NB4 (cell line): ENCODE data around the gene MNAT1.
A peak's percentile ranks its signal among the peaks of the same experiment; 100 is the strongest.

ENCODE experiments used
- DNase-seq: peaks from one replicate; pipeline ENCODE4 v3.0.0; 2010; ENCODE audit warnings: low read depth
- H3K4me3 ChIP-seq: one replicate; pipeline ENCODE4 v1.5.1; 2011; ENCODE audit warnings: mild to moderate bottlenecking, low read depth, low read length, moderate library complexity
- MYC ChIP-seq: IDR thresholded peaks from 2 replicates; pipeline ENCODE4 v1.6.1; 2011; ENCODE audit warnings: low read depth, low read length
- POLR2A ChIP-seq: IDR thresholded peaks from 2 replicates; pipeline ENCODE4 v1.6.1; 2011; ENCODE audit warnings: mild to moderate bottlenecking; ENCODE audit not compliant: insufficient read length; ENCODE audit errors: extremely low read depth
- TF ChIP-seq, protein P1 (sequence below): IDR thresholded peaks from one replicate; pipeline ENCODE4 v1.5.1; 2012; ENCODE audit warnings: low read depth, low read length
- TF ChIP-seq, protein P2 (sequence below): IDR thresholded peaks from 2 replicates; pipeline ENCODE4 v1.6.1; 2011; ENCODE audit warnings: low read depth, low read length

Gene MNAT1

DNA sequence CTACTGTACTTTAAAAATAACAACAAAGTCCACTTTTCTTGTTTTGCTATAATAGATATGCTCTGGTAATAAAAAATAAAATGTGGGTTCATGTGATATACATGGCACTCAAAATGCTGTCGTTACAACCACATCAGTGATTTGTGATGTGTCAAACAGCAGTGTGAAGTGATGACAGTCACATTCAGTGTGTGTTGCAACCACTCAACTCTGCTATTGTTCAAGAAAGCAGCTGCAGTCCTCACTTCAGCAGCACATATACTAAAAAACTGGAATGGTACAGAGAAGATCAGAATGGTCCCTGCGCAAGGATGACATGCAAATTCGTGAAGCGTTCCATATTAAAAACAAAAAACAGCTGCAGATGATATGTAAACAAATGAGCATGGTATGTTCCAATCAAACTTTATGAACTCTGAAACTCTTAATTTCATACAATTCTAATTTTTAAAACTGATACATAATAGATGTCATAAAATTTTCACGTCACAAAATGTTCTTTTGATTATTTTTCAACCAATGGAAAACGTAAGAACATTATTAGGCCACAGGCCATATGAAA lies 239.6 kb downstream of the MNAT1 start:
- TF ChIP-seq, protein P1, sequence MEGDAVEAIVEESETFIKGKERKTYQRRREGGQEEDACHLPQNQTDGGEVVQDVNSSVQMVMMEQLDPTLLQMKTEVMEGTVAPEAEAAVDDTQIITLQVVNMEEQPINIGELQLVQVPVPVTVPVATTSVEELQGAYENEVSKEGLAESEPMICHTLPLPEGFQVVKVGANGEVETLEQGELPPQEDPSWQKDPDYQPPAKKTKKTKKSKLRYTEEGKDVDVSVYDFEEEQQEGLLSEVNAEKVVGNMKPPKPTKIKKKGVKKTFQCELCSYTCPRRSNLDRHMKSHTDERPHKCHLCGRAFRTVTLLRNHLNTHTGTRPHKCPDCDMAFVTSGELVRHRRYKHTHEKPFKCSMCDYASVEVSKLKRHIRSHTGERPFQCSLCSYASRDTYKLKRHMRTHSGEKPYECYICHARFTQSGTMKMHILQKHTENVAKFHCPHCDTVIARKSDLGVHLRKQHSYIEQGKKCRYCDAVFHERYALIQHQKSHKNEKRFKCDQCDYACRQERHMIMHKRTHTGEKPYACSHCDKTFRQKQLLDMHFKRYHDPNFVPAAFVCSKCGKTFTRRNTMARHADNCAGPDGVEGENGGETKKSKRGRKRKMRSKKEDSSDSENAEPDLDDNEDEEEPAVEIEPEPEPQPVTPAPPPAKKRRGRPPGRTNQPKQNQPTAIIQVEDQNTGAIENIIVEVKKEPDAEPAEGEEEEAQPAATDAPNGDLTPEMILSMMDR, result no peak
- TF ChIP-seq, protein P2, sequence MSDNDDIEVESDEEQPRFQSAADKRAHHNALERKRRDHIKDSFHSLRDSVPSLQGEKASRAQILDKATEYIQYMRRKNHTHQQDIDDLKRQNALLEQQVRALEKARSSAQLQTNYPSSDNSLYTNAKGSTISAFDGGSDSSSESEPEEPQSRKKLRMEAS, result no peak
- TF ChIP-seq MYC (no peak), POLR2A (no peak)
- DNase-seq, result peak; percentile 9
- H3K4me3 ChIP-seq, result no peak overlapping the region

DNA sequence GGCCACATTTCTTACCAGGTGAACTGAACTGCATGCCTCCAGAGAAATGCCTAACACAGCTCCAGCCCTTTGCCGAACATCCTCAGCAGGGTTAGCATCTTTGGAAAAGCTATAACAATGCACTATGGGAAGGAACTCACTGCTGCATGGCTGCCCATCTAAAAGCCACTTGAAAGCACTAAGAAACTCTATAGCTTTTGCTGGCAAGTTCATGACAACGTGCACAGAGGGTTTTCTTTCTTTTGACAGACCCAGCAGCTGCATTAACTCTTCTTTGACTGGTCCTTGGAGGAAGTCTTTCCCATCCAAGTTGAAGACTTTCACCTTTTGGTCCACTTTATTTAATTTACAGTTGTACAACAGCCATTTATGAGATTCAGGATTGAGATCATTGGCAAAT lies 241.0 kb downstream of the MNAT1 start:
- no peak for DNase-seq
- TF ChIP-seq MYC (no peak), POLR2A (no peak)
- TF ChIP-seq, protein P2, result no peak
- TF ChIP-seq, protein P1, result no peak
- no peak overlapping the region for H3K4me3 ChIP-seq

DNA sequence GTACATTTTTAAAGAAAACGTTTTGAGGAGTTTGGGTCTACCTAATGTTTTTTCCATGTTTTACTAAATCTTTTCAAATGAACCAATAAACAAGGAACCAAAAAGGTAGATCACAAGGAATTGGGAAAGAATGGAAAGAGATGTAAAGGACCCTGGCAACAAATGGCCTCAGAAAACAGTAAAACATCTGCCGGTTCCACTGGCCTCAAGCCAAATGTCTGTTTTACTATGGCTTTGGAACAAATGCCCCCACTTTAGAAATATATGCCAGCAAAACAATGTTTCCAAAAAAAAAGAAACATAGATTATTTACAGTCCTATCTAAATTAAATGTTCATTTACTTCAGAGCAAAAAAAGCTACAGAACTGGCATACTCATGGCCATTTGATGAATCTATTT lies 243.3 kb downstream of the MNAT1 start:
- H3K4me3 ChIP-seq, result peak overlapping the region; percentile 30
- no peak for DNase-seq
- TF ChIP-seq, protein P2, result no peak
- TF ChIP-seq POLR2A (no peak), MYC (no peak)
- TF ChIP-seq, protein P1, result no peak

DNA sequence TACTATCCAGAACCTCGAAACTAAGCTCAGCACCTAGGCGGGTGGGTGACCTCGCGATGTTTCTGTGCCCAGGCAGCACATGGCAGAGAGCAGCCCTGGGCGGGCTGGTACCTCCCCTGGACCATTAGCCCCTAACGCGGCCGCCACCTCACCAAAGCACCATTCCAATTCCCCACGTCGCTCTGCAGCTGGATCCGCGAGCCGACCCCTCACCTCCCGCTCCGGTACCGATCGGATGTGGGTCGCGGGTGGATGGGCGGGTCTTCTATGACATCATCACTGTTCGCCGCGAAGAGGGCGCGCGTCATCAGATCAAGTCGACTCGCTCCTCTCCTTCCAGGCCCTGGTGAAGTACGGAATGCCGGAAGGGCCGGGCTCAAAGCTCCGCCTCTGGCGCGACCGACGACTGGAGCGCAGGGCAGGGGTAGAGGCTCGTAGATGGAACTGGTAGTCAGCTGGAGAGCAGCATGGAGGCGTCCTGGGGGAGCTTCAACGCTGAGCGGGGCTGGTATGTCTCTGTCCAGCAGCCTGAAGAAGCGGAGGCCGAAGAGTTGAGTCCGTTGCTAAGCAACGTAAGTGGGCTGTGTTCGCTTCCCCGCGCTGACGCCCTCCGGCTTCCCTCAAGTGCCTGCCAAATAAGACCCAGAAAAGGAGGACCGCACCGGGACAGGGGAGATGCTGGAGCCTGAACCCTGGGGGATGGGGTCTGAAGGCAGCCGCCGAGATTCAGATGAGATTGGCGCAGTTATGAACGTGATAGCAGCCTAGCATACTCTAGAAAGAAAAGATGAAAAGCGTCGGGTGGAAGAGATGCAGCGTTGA lies 246.5 kb downstream of the MNAT1 start, which contains the start of the genes SLC38A6 and TRMT5:
Gene SLC38A6, plus strand, starts transcription at position 435 of the 822 bp plus-strand sequence. Its CDS starts 33 bp downstream, at position 468.
Gene TRMT5, minus strand, starts transcription at position 269 of the 822 bp plus-strand sequence. Its CDS starts 106 bp downstream, at position 163.
- DNase-seq, result peak; percentile 90
- H3K4me3 ChIP-seq, result peak within 1 kb of the TSS; percentile 94
- TF ChIP-seq MYC (peak; percentile 86), POLR2A (peak; percentile 83)
- TF ChIP-seq, protein P2, result peak; percentile 78
- TF ChIP-seq, protein P1, result no peak

DNA sequence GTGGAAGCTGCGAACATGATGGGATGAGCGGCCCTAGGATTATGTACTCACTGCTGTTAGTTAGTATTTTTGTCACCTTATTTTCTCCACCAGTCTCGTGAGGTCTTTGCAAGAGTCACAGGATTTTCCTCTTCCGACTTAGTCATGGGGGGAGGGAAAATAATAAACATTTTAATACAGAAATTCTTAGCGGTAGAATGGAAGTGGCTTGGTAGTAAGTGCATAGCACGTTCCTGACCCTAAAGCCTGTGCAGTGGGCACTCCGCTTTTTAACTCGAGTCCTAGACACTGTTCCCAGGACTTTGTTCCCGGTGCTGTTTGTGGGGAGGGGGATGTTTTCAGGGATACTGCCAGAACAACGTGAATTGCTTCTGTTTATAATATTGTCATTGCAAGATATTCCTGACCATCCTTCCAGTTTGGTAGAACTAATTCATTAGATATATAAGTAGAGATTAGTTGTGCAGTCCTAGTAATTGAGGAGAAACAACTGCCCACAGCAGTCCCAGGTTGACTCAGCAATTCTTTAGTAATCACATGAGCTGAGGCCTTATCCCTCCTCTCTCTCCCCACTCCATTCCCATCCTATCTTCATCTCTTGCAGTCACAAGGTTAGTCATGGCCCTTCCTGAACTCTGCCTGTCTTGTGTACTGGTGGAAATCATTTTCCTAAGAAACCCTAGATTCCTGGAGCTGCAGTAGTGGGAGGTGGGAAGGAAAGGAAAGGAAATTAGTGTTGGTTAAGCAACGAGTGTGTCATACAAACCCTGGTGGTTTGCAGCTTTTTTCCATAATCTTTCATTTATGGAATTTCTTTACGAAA lies 247.3 kb downstream of the MNAT1 start:
- TF ChIP-seq, protein P2, result no peak
- TF ChIP-seq MYC, result no peak
- TF ChIP-seq, protein P1, result no peak
- no peak for TF ChIP-seq POLR2A
- DNase-seq, result peak; percentile 25
- H3K4me3 ChIP-seq, result peak overlapping the region; percentile 94
